HTERT RPE-1 (cell line): ENCODE data around the gene LOXHD1.

Experiments used
- in situ Hi-C: fragments of 300-500 bp; cut with MboI; formaldehyde crosslinking; loops from 4 replicates; pipeline ENCODE4 v1.14.3; 2020; ENCODE audit warnings: low sequenced_read_pairs

Gene LOXHD1

DNA sequence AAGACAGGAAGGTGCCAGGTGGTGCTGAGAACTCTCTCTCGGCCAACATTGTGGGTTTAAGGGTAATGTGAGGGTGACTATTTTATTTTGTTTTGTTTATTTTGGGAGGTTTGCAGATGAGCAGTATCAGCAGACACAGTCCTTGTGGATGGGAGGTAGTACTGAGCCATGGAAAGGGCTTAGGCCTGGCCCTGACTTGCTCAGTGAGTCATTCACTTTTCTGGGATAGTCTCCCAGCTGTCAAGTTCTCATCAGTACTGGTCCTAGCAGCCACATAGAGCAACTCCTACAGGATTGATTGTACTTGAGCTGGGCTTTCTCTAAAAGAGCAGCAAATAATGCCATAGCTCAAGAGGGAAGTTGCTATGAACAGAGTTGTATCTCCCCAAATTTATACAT lies 175.2 kb downstream of the LOXHD1 start:
- in situ Hi-C loops: no loop called here

DNA sequence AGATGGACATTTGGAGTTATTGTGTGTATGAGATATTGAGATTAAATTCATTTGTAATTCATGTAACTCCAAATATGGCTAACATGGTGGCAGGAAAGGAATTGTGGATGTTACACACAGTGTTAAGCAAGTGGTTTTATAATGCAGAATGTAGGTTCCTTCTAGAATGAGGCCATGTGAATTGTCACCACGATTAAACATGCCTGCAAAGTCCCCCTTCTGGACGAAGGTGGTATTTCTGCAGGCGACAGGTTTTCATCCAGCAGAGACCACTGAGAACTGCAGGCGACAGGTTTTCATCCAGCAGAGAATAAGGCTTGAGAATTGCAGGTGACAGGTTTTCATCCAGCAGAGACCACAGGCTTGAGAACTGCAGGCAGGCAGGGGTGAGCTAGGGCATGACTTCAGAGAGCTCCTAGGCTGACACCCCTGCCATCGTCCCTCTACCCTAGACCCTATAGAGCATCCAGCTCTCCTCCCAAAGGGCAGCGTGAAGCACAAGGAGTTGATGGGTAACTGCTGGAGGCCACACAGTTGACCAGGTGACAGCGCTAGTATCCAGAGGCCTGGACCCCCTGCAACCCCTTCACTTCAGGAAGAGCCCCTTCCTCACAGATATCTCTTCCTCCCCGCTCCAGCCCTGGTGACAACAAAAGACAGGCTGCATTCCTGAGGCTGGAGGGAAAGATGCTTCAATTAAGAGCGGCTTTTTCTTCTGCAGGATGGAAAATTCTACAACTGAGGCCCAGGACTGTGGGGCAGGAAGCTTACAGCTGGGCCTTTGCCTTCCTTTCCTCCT lies 175.8 kb downstream of the LOXHD1 start:
- in situ Hi-C loops: no loop called here

DNA sequence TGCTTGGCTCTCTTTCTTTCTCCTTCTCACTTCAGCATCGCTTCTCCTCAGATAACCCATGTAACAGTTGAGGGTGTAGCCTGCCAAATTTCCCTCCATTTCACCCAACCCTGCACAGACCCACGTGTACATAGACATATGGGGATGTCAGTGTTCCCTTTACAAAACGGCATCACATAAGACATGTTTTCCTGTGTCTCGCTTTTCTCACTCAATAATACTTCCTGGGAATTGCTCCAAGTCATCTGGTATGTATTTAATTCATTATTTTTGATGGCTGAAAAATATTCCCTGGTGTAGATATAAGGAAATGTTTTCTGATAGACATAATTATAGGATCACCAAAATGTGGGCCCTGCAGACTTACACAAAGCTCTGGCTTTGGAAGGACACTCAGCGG lies 176.8 kb downstream of the LOXHD1 start:
- in situ Hi-C loops: no loop called here

DNA sequence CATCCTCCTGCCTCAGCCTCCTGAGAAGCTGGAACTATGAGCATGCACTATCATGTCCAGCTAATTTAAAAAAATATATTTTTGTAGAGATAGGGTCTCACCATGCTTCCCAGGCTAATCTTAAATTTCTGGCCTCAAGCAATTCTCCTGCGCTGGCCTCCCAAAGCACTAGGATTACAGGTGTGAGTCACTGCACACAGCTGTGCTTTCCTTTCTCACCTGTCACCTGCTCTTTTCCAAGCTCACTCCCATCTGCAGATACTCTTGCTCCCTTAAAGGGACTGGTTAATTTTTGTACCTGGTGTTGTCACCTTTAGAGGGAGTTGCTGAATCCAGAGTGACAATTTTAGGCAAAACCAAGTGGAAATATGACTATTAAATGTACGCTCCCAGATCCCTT lies 178.2 kb downstream of the LOXHD1 start:
- in situ Hi-C loops: no loop called here

DNA sequence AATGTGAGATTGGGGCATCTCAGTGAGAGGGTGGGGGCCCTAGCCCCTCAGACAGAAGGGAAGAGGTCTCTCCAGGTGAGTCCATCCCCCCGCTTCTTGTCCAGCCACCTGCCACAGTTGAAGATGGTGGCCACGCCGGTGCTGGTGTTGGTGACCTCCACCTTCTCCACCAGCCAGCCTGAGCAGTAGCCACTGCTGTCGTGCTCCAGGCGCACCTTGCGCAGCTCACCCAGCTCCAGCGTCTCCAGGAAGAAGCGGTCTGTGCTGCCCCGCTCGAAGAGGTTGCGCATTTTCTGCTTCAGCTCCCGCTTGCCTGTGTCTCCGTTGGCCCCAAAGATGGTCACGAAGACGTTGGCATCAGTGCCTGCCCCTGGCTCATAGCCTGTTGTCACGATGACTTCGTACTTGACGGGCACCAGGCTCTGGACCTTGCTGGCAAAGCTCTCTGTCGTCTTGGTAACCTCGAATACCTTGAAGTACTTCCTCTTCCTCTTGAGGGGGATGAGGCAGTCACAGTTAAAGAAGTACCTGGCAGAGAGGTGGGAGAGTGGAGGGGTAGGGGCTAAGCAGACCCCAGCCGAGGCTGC lies 179.5 kb downstream of the LOXHD1 start:
- in situ Hi-C loops: no loop called here

DNA sequence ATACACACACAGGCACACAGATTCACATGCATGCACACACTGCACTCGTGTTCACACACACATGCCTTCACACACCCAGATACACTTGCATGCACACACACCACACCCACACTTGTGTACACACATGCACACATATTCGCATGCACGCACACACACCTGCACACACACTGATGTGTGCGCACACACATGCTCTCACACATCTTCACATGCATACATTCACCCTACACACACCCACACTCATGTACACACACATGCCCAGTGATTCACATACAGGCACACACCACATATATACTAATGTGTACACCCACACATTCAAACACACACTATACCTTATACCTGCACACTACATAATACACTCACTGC lies 181.6 kb downstream of the LOXHD1 start:
- in situ Hi-C loops: no loop called here

DNA sequence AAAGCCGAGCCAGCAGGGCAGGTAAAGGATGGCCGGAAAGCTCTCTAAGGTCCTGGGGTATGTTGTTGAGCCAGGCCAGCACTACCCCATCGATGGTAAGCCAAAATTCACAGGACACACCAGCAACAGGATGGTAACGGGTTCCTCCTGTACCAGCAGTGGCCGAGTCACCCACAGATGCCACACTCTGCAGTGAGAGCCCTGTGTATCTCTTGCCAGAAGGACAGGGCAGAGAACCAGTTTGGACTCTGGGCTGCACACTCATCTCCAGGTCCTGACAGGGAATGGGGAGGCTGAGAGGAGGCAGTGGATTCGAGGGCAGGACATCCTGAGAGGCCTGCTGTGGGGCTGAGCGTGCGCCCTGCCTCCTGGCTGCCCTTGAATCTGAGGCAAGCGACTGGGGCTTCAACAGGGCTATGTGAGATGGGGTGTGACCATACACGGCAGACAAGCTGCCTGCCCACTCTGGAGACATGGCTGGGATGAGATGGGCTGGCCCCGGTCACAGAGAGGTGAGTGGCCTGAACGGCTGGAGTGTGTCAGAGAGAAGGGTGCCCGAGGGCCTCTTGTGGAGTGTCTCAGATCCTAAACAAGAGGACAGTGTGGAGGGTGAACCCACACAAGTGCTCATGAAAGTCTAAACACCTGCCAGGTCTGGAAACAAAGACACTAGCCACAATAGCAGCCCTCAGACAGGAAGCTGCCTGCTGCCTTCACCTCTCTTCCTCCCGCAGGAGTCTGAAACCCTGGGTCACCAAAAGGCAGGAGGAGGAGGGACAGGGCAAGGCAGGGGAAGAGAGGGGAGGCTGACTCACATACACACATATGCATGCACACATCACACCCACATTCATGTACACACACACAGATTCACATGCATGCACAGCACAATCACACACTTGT lies 182.3 kb downstream of the LOXHD1 start:
- in situ Hi-C loops: no loop called here

DNA sequence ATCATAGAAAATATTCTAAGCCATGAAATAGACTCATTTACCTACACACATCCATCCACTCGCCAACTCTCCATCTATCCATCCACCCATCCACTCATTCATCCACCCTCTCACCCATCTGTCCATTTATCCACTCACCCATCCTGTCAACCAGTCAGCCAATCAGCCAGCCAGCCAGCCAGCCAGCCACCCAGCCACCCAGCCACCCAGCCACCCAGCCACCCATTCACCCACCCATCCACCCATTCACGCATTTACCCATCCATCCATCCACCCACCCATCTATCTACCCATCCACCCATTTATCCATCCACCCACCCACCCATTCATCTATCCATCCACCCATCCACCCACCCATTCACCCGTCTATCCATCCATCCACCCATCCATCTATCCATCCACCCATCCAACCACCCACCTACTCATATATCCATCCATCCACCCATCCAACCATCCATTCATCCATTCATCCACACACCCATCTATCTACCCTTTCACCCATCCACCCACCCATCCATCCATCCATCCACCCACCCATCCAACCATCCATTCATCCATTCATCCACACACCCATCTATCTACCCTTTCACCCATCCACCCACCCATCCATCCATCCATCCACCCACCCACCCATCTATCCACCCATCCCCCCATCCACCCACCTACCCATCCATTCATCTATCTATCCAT lies 185.1 kb downstream of the LOXHD1 start:
- in situ Hi-C loops: no loop called here

DNA sequence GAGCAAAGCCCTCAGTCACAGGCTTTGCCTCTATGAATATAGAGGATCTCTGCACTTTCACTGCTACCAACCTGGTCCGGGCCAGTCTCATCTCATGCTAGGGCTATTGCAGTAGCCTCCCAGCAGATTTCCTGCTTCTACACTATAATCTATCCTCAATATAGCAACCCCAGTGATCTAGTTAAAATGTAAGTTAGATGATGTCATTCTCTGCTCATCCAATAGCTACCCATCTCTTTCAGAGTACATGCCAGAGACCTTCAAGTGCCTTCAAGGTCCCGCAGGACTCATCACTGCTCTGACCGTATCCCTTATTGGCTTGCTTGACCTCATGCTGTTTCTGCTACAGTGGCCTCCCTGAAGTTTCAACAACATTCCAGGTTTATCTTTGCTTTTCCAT lies 186.3 kb downstream of the LOXHD1 start:
- in situ Hi-C loops: no loop called here

DNA sequence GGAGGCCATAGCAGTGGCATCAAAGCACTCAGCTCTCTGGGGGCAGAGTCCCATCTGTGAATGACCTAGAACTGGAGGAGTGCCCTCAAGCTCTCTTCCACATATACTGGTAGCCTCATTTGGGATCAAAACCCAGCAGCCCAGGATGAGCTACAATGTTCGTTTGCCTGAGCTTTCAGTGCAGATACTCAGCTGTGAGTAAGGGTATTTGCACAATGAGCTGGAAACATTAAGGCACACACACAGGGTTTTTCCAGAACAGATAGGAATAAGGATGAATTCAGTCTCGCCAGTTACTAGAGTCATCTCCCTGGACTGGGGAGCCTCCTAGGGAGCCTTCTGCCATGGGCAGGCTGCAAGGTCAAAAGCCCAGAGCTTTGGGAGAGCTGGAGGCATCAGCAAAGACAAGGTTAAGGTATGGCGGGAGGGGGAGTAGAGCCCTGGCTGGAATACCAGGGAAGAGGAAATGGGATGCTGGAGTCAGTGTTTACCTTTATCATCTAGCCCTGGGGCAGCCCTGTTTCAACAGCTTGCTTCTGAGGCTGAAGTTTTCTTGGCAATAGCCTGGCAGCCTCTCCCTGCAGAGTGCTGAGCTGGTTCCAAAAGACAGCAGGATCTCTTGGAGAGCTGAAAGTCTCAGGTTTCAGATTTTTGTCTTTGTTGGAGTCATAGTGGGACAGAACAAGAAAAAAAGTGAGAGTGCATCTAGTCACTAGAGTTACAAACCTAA lies 187.7 kb downstream of the LOXHD1 start:
- in situ Hi-C loops: no loop called here

DNA sequence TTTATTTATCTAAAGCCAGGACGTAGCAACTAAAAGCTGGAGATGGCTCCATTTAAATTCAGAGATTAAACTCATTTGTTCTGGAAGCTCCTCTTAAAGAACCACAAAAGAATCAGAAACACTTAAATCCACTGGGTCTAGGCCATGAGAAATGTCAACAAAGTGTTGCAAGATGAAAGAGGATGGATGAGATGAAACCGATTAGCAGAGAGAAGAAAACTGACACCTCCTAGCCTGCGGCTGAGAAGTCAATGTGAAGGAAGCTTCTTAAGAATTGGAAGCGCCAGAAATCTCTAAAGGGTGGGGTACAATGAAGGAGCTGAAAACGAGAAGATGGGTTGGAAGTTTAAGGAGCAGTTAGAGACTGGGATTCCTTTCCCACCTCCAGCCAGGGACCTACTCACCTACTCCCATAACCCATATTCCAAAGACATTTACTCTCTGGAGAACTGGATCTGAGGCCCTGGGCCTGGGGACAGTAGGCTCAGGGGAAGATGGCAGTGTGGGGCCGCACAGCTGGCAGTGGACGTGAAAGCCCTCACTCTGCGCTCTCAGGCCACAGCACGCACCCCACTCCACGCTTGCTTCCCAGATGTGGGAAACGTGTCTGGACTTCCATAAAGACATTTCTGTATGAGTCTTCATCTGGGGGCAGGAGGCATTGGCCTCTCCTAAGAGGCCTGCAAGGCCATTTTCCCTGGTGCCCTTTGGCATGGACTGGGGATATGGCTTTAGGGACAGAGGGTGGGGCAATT lies 188.4 kb downstream of the LOXHD1 start:
- in situ Hi-C loops: no loop called here

DNA sequence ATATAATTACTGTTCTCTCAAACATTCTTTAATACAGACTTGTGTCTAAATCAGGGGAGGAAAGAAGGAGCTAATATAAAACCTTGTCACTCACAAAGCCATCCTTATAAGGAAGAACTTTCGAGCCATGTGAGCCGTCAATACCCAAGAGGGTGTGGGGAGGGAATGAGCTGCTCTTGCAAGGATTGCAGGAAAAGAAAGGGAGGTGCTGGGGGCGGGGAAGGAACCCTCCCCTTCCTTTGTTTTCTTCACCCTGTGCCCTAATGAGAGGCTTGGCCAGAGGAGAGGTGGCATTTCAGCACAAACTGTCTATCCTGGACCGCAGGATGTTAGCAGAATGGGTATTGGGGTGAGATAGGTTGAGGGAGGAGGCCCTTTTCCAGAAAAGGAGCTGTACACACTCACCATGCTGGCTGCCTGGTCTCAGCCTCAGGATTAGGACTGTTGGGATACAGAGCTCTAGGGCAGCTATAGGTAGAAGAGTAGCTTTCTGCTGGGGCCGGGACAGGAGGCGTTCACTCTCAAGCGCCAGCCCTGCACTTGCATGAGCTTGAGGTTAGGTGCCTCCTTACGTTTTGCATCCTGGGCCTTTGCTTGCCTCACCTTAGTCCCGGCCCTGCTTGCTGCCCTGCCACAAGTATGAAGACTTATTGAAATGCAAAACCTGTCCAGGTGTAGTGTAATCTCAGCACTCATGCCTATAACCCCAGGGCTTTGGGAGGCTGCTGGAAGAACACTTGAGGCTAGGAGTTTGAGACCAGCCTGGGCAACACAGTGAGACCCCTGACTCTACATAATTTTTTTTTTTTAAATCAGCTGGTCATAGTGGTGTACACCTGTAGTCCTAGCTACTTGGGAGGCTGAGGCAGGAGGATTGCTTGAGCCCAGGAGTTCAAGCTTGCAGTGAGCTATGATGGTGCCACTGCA lies 190.5 kb downstream of the LOXHD1 start:
- in situ Hi-C loops: no loop called here

DNA sequence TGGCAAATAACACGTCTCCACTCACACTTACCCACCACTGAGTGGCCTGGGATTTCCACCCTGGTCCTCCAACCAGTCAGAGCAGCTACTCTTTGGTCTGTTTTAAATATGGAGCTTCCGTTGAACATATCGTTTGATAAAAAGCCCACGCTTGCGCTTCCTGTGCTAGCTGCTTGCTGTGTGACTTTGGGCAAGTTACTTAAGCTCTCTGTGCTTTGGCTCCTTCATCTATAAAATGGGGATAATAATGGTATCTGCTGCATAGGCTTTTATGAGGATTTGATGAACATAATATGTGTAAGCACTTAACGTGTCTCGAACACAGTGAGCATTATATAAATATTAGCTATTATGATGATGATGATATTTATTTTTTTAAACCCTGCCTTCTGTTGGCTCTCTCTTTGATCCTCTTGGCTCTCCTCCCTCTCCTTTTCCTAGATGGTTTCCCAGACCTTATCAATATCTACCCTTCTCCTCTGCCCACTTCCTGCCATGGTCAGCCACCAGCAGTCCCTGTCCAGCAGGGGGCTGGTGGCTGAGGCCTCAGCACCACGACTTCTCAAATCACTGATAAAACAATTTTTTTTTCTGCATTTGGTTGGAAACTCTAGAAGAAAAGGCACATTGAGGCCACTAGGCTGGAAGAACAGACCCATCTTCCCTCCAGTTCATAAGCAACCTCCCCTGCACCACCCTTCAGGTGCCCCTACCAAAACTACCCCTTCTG lies 191.9 kb downstream of the LOXHD1 start:
- in situ Hi-C loops: no loop called here

DNA sequence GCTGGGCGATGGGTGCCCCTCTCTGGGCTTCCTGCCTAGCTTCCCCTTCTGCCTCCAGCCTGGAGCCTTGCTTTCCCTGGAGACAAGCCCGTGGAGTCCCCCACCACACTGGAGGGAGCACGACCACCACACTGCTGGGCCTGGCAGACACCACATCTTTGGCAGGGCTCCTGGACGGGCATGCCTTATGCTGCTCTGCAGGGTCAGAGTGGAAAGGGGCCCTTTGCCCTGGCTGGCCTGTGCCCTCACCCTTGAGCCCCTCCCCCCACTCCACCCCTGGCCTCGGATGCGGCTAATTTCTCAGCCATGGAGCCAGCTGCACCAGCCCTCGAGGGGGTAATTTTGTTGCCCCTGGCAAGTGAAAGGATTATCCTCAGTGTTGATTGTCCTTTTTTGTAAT lies 194.5 kb downstream of the LOXHD1 start:
- in situ Hi-C loops: no loop called here

DNA sequence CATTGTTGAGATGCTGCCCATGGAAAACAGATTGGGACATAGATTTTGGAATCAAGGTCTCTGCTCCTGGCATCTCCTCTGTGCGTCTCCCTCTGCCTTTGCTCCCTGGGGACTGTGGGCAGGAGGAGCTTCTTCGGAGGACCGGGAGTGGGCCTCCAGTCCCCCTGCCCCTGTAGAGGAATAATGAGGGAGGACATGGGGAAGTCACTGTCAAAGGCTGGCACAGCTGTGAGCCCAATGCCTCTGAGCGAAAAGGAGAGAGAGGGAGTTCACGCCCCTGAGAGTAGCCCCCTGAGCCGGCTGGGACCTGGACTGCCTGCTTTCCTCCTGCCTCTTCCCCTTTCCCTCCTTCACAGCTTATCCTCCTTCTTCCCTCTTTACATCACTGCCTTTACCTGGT lies 195.0 kb downstream of the LOXHD1 start:
- in situ Hi-C loops: no loop called here

DNA sequence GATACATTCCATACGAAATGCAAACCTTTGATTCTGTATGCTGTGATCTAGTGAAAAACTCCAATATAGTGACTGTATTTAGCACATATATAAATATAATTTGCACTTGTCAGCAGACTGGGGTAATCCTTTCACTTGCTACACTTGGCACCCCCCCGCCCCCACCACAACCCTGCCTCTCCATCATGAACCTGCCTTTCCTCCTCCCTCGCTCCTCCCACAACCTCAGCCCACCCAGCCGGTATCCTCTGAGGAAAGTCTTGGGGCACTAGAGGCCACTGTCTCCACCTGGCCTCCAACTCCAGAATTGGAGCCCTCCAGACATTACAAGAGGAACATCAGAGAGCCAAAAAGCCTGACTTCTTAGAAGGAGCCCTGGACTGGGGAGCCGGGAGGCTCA lies 196.3 kb downstream of the LOXHD1 start:
- in situ Hi-C loops: no loop called here

DNA sequence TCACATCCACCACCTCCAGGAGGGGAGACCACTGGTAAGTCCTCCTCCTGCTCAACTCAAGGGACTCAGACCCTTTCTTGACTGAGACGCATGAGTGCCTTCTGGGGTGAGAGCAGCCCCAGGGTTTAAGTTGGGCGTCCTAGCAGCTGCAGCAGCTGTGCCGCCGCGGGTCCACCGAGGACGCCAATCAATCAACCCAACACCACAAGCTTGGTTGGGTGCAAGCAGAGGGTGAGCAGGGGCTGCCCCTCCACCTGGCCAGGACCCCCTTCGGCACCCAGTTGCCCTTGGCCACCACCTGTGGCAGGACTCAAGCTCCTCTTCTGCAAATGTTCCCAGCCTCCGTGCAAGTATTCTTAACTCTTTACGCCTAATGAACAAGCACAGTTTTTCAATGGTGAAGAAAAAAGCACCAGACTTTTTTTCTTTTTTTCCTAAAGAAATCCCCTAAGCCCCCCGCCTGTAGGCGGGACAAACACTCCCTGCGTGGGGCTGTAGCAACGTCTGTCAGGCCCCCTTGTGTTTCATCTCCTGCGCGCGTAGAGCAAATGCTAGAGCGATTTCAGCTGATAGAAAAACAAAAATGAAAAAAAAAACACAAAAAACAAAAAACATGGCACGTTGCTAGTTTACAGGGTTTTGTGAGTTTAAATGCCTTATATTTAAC lies 197.1 kb downstream of the LOXHD1 start:
- in situ Hi-C loops: no loop called here

DNA sequence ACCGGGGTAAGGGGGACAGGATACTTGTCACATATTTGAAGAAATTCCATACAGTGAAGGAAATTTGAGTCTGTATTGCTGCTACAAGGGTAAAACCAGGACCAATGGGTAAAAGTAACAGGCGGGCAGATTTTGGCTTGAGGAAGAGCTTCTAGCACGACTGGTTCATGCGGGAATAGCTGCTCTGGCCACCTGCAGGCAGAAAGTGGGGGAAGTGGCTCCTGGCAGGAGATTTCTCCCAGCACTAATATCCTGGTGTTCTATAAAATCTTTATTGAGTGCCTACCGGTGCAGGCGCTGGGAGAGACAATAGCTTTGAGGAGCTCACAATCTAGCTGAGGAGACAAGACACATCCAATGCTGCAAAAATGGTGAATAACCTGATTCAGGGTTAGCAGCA lies 198.5 kb downstream of the LOXHD1 start:
- in situ Hi-C loops: no loop called here
